GOT3 (cell line): Measurements from ENCODE around the gene TTLL10.

ENCODE experiments used
- DNase-seq: peaks from one replicate; lab custom pipeline; 2025; ENCODE audit warnings: mixed read lengths; lab: John Stamatoyannopoulos, UW

The TTLL10 gene

GRCh38 chr1:1236945-1237873 lies 63.5 kb downstream of the TTLL10 start:
- no peak for DNase-seq

- no peak for DNase-seq
These were observed 64.4 kb downstream of the TTLL10 start for GRCh38 chr1:1237874-1238701.

- no peak for DNase-seq
These were observed 65.1 kb downstream of the TTLL10 start for GRCh38 chr1:1238702-1239178.

- no peak for DNase-seq
These were observed 65.5 kb downstream of the TTLL10 start for GRCh38 chr1:1239227-1239613.

- no peak for DNase-seq
These were observed 66.1 kb downstream of the TTLL10 start for GRCh38 chr1:1239614-1240347.

- DNase-seq, result no peak
These were observed 66.7 kb downstream of the TTLL10 start for GRCh38 chr1:1240348-1240732.

GRCh38 chr1:1240822-1241587 lies 67.3 kb downstream of the TTLL10 start:
- DNase-seq, result no peak

GRCh38 chr1:1241588-1242219 lies 68.0 kb downstream of the TTLL10 start:
- DNase-seq, result no peak

- DNase-seq, result no peak
These were observed 69.0 kb downstream of the TTLL10 start for GRCh38 chr1:1242461-1243265.

- no peak for DNase-seq
These were observed 69.6 kb downstream of the TTLL10 start for GRCh38 chr1:1243266-1243660.

- no peak for DNase-seq
These were observed 70.1 kb downstream of the TTLL10 start for GRCh38 chr1:1243807-1244191.

- no peak for DNase-seq
These were observed 70.6 kb downstream of the TTLL10 start for GRCh38 chr1:1244192-1244811.

- DNase-seq, result no peak
These were observed 71.6 kb downstream of the TTLL10 start for GRCh38 chr1:1245178-1245816.

GRCh38 chr1:1245817-1246576 lies 72.3 kb downstream of the TTLL10 start:
- no peak for DNase-seq

GRCh38 chr1:1246577-1247340 lies 73.1 kb downstream of the TTLL10 start, which contains the start of gene C1QTNF12:
Gene C1QTNF12 (minus strand): TSS chr1:1246722. CDS start chr1:1246690, 32 bp downstream.
- no peak for DNase-seq

GRCh38 chr1:1247341-1247913 lies 73.7 kb downstream of the TTLL10 start:
- DNase-seq, result no peak
